Testis (tissue), 2 donors: Measurements from ENCODE around the gene SH3BP4.

Experiments
- POLR2A ChIP-seq: fragments of 450-650 bp; IDR thresholded peaks from one replicate; pipeline ENCODE4 v1.6.1; 2017; ENCODE audit warnings: antibody characterized with exemption, mild to moderate bottlenecking, moderate library complexity
- TF ChIP-seq, protein P1 (sequence below), 3 experiments: fragments of 450-650 bp in 2 of 3; fragments of 200-600 bp in 1 of 3; sonication (generic) in 1 of 3; IDR thresholded peaks; one replicate each; pipeline ENCODE4 v1.5.1; 2016 to 2019; ENCODE audit warnings: antibody characterized with exemption in 3 of 3, mild to moderate bottlenecking in 2 of 3, moderate library complexity in 1 of 3

DNA sequence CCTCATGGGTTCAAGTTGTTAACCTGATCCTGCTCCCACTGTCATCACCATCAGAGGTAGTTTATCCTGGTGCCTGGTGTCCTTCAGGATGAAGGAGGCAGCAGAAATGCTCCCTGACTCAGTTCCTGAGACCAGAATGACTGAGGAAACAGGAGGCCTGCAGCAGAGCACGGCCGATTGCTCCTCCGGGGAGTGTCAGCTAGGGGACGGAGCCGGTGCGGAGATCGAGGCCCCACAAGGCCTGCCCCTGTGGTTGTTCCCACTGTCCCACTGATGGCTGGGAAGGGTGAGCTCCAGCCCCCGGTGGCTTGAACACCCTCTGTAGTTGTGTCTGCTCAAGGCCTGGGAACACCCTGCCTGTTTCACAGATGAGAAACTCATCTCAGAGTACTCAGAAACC, 45.6 kb downstream of the SH3BP4 start:
- TF ChIP-seq POLR2A = no peak
- TF ChIP-seq, protein P1, sequence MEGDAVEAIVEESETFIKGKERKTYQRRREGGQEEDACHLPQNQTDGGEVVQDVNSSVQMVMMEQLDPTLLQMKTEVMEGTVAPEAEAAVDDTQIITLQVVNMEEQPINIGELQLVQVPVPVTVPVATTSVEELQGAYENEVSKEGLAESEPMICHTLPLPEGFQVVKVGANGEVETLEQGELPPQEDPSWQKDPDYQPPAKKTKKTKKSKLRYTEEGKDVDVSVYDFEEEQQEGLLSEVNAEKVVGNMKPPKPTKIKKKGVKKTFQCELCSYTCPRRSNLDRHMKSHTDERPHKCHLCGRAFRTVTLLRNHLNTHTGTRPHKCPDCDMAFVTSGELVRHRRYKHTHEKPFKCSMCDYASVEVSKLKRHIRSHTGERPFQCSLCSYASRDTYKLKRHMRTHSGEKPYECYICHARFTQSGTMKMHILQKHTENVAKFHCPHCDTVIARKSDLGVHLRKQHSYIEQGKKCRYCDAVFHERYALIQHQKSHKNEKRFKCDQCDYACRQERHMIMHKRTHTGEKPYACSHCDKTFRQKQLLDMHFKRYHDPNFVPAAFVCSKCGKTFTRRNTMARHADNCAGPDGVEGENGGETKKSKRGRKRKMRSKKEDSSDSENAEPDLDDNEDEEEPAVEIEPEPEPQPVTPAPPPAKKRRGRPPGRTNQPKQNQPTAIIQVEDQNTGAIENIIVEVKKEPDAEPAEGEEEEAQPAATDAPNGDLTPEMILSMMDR (IDR thresholded peaks at IDR 0.05) = no peak
